HEK293 (cell line): ENCODE results near the gene GMPR.

Experiments used
- CTCF ChIA-PET: fragments of 350-600 bp; formaldehyde crosslinking; extraction: SDS; loops from one replicate; lab custom pipeline; 2021; ENCODE audit warnings: antibody characterized with exemption; lab: Yijun Ruan, JAX
- POLR2A ChIA-PET: fragments of 300-600 bp; formaldehyde crosslinking; extraction: SDS; loops from one replicate; lab custom pipeline; 2020; ENCODE audit warnings: antibody characterized with exemption, inconsistent platforms; lab: Yijun Ruan, JAX
- H3K27ac ChIP-seq: fragments of 200-500 bp; sonication (Bioruptor generic); 2 replicates; pipeline ENCODE4 v1.5.1; 2014; ENCODE audit warnings: low read depth, low read length, control low read depth, inconsistent platforms; ENCODE audit errors: extremely low read depth
- H3K36me3 ChIP-seq, 2 experiments: fragments of 200-500 bp in 1 of 2; sonication (Bioruptor generic) in 1 of 2; 1 replicate in 1 of 2; 2 replicates in 1 of 2; pipeline ENCODE4 v1.5.1; 2014 to 2017; ENCODE audit warnings: inconsistent platforms in 2 of 2, low read length in 2 of 2; ENCODE audit not compliant: control insufficient read depth in 2 of 2, insufficient read depth in 1 of 2
- H3K4me1 ChIP-seq: fragments of 200-500 bp; sonication (Bioruptor generic); 2 replicates; pipeline ENCODE4 v1.5.1; 2014; ENCODE audit warnings: mild to moderate bottlenecking, low read length, inconsistent platforms; ENCODE audit not compliant: control insufficient read depth, insufficient read depth
- H3K4me3 ChIP-seq: 2 replicates; pipeline ENCODE4 v1.5.1; 2011; ENCODE audit warnings: low read depth, mild to moderate bottlenecking, control low read depth, low read length, moderate library complexity
- H3K9me3 ChIP-seq: fragments of 200-500 bp; sonication (Bioruptor generic); 2 replicates; pipeline ENCODE4 v1.5.1; 2014; ENCODE audit warnings: low read depth, low read length, inconsistent platforms; ENCODE audit not compliant: control insufficient read depth, insufficient read depth
- IKZF3 ChIP-seq: fragments of 450-650 bp; IDR thresholded peaks from 2 replicates; pipeline ENCODE4 v1.5.0; 2018; ENCODE audit warnings: missing biosample characterization, mild to moderate bottlenecking, missing genetic modification characterization, moderate library complexity
- KLF1 ChIP-seq: fragments of 450-650 bp; formaldehyde crosslinking; IDR thresholded peaks from 2 replicates; pipeline ENCODE4 v1.5.1; 2016; ENCODE audit warnings: missing biosample characterization, missing genetic modification characterization
- OVOL3 ChIP-seq: fragments of 450-650 bp; formaldehyde crosslinking; IDR thresholded peaks from 2 replicates; pipeline ENCODE4 v1.5.1; 2016; ENCODE audit warnings: missing biosample characterization, missing genetic modification characterization
- REPIN1 ChIP-seq: fragments of 450-650 bp; formaldehyde crosslinking; IDR thresholded peaks from 2 replicates; pipeline ENCODE4 v1.5.1; 2017; ENCODE audit warnings: missing biosample characterization, missing genetic modification characterization, low read depth
- REST ChIP-seq: fragments of 450-650 bp; formaldehyde crosslinking; IDR thresholded peaks from 2 replicates; pipeline ENCODE4 v1.5.1; 2016; ENCODE audit warnings: missing biosample characterization, missing genetic modification characterization
- SCRT1 ChIP-seq: fragments of 450-650 bp; formaldehyde crosslinking; IDR thresholded peaks from 2 replicates; pipeline ENCODE4 v1.5.1; 2016; ENCODE audit warnings: missing biosample characterization, missing genetic modification characterization, borderline replicate concordance
- ZBTB7A ChIP-seq: fragments of 450-650 bp; formaldehyde crosslinking; IDR thresholded peaks from 2 replicates; pipeline ENCODE4 v1.5.1; 2016; ENCODE audit warnings: low read depth, missing biosample characterization, missing genetic modification characterization
- ZFP69B ChIP-seq: fragments of 450-650 bp; formaldehyde crosslinking; IDR thresholded peaks from 2 replicates; pipeline ENCODE4 v1.5.1; 2016; ENCODE audit warnings: missing biosample characterization, missing genetic modification characterization
- ZNF10 ChIP-seq: fragments of 450-650 bp; formaldehyde crosslinking; IDR thresholded peaks from 2 replicates; pipeline ENCODE4 v1.5.1; 2017; ENCODE audit warnings: missing biosample characterization, missing genetic modification characterization
- ZNF169 ChIP-seq: fragments of 450-650 bp; formaldehyde crosslinking; IDR thresholded peaks from 2 replicates; pipeline ENCODE4 v1.5.1; 2016; ENCODE audit warnings: missing biosample characterization, missing genetic modification characterization
- ZNF335 ChIP-seq: fragments of 450-650 bp; formaldehyde crosslinking; conservative IDR thresholded peaks from 2 replicates; pipeline ENCODE4 v1.5.1; 2016; ENCODE audit warnings: missing biosample characterization, missing genetic modification characterization
- ZNF341 ChIP-seq: fragments of 450-650 bp; formaldehyde crosslinking; IDR thresholded peaks from 2 replicates; pipeline ENCODE4; 2016; ENCODE audit warnings: low read depth, missing biosample characterization, missing genetic modification characterization
- ZNF404 ChIP-seq: fragments of 450-650 bp; formaldehyde crosslinking; IDR thresholded peaks from 2 replicates; pipeline ENCODE4 v1.5.1; 2017; ENCODE audit warnings: missing biosample characterization, missing genetic modification characterization
- ZNF549 ChIP-seq: fragments of 450-650 bp; IDR thresholded peaks from 2 replicates; pipeline ENCODE4 v1.5.1; 2018; ENCODE audit warnings: missing biosample characterization, missing genetic modification characterization, mild to moderate bottlenecking, inconsistent platforms, moderate library complexity
- ZNF692 ChIP-seq: fragments of 450-650 bp; formaldehyde crosslinking; IDR thresholded peaks from 2 replicates; pipeline ENCODE4 v1.5.1; 2016; ENCODE audit warnings: missing biosample characterization, missing genetic modification characterization
- ZNF701 ChIP-seq: fragments of 450-650 bp; formaldehyde crosslinking; IDR thresholded peaks from 2 replicates; pipeline ENCODE4 v1.5.1; 2016; ENCODE audit warnings: missing biosample characterization, missing genetic modification characterization
- ZNF707 ChIP-seq: fragments of 450-650 bp; formaldehyde crosslinking; IDR thresholded peaks from 2 replicates; pipeline ENCODE4 v1.5.1; 2016; ENCODE audit warnings: missing biosample characterization, missing genetic modification characterization
- ZNF776 ChIP-seq: fragments of 450-650 bp; formaldehyde crosslinking; IDR thresholded peaks from 2 replicates; pipeline ENCODE4 v1.5.0; 2017; ENCODE audit warnings: missing biosample characterization, missing genetic modification characterization, borderline replicate concordance
- ZNF785 ChIP-seq: fragments of 450-650 bp; formaldehyde crosslinking; IDR thresholded peaks from 2 replicates; pipeline ENCODE4 v1.5.1; 2016; ENCODE audit warnings: missing biosample characterization, missing genetic modification characterization
- ZSCAN16 ChIP-seq: fragments of 450-650 bp; formaldehyde crosslinking; IDR thresholded peaks from 2 replicates; pipeline ENCODE4 v1.5.1; 2016; ENCODE audit warnings: missing biosample characterization, missing genetic modification characterization
- ZSCAN4 ChIP-seq: fragments of 450-650 bp; formaldehyde crosslinking; IDR thresholded peaks from 2 replicates; pipeline ENCODE4 v1.5.1; 2017; ENCODE audit warnings: missing biosample characterization, missing genetic modification characterization
- TF ChIP-seq, protein P1 (sequence below): fragments of 450-650 bp; formaldehyde crosslinking; IDR thresholded peaks from 2 replicates; pipeline ENCODE4 v1.5.1; 2016; ENCODE audit warnings: missing biosample characterization, missing genetic modification characterization
- TF ChIP-seq, protein P2 (sequence below): fragments of 450-650 bp; formaldehyde crosslinking; IDR thresholded peaks from 2 replicates; pipeline ENCODE4 v1.5.1; 2016; ENCODE audit warnings: missing biosample characterization, missing genetic modification characterization

The GMPR gene

DNA sequence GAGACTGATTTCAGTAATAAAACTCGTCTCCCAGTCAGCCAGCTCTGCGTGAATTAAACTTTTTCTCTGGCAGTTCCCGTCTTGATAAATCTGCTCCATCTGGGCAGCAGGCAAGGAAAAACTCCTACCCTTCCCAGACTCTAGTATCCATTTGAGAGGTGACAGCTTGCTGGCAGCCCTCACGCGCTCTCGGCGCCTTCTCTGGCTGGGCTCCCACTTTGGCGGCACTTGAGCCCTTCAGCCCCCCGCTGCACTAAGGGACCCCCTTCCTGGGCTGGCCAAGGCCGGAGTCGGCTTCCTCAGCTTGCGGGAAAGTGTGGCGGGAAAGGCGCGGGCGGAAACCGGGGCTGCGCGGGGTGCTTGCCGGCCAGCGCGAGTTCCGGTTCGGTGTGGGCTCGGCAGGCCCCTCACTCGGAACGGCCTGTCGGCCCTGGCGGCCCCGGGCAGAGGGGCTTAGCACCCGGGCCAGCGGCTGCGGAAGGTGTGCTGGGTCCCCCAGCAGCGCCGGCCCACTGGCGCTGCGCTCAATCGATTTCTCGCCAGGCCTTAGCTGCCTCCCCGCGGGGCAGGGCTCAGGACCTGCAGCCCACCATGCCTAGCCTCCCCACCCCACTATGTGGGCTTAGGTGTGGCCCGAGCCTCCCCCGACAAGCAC lies 21.8 kb upstream of the GMPR start:
- TF ChIP-seq IKZF3 (tag by site-specific recombination) (no peak), ZFP69B (tag by site-specific recombination) (no peak), ZSCAN4 (tag by site-specific recombination) (no peak), ZNF549 (tag by site-specific recombination) (no peak), ZBTB7A (tag by site-specific recombination) (no peak), ZNF701 (no peak), ZNF404 (tag by site-specific recombination) (no peak), ZNF341 (tag by site-specific recombination) (no peak), ZNF10 (no peak), ZNF169 (tag by site-specific recombination) (no peak), KLF1 (tag by site-specific recombination) (no peak), SCRT1 (tag by site-specific recombination) (no peak), ZNF785 (no peak), REPIN1 (tag by site-specific recombination) (no peak)
- TF ChIP-seq, protein P1, sequence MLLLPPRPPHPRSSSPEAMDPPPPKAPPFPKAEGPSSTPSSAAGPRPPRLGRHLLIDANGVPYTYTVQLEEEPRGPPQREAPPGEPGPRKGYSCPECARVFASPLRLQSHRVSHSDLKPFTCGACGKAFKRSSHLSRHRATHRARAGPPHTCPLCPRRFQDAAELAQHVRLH (tag by site-specific recombination): no peak
- Histone ChIP-seq H3K9me3 (no peaks in the 10 kb centered on the region), H3K4me1 (no peaks in the 10 kb centered on the region), H3K4me3 (no peak overlapping the region), H3K36me3 (no peaks in the 10 kb centered on the region), H3K27ac (no peak overlapping the region)
- ChIA-PET POLR2A (no interaction called here), CTCF (interaction anchor here (0.6 to 3.0 kb wide), 2 partner anchors 11 to 773 kb away, joined by 3 to 15 read pairs; no protein-coding TSS in a partner anchor)

DNA sequence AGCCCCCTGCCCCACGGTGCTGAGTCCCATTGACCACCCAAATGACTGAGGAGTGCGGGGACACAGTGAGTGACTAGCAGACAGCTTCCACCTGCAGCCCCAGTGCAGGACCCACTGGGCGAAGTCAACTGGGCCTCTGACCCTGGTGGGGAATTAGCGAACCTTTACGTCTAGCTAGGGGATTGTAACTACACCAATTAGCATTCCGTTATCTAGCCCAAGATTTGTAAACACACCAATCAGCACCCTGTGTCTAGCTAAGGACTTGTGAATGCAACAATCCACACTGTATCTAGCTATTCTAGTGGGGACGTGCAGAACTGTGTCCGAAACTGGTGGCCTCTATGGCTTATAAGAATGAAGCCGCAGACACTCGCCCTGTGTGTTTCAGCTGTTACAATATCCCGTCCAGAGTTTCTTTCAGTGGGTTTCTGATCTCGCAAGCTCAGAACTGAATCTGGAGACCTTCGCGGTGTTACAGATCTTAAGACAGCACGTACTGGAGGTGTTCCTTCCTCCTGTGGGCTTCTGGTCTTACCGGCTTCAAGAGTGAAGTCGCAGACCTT lies 21.1 kb upstream of the GMPR start:
- CTCF ChIA-PET: interaction anchor here (0.6 kb wide), 1 partner anchor 773 kb away, joined by 3 read pairs; no protein-coding TSS in a partner anchor
- H3K36me3 ChIP-seq: no peaks in the 10 kb centered on the region
- H3K4me1 ChIP-seq: no peaks in the 10 kb centered on the region
- H3K27ac ChIP-seq: no peak overlapping the region
- POLR2A ChIA-PET: no interaction called here
- no peak overlapping the region for H3K4me3 ChIP-seq
- H3K9me3 ChIP-seq: no peaks in the 10 kb centered on the region
- TF ChIP-seq ZNF707 (tag by site-specific recombination): no peak
- TF ChIP-seq ZSCAN16 (tag by site-specific recombination): no peak
- no peak for TF ChIP-seq ZNF776 (tag by site-specific recombination)
- TF ChIP-seq, protein P2, sequence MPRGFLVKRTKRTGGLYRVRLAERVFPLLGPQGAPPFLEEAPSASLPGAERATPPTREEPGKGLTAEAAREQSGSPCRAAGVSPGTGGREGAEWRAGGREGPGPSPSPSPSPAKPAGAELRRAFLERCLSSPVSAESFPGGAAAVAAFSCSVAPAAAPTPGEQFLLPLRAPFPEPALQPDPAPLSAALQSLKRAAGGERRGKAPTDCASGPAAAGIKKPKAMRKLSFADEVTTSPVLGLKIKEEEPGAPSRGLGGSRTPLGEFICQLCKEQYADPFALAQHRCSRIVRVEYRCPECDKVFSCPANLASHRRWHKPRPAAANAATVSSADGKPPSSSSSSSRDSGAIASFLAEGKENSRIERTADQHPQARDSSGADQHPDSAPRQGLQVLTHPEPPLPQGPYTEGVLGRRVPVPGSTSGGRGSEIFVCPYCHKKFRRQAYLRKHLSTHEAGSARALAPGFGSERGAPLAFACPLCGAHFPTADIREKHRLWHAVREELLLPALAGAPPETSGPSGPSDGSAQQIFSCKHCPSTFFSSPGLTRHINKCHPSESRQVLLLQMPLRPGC (tag by site-specific recombination): no peak
- no peak for TF ChIP-seq ZNF335
- no peak for TF ChIP-seq REST
- TF ChIP-seq OVOL3: no peak
- no peak for TF ChIP-seq ZNF692 (tag by site-specific recombination)
